SK-N-SH treated with all-trans-retinoic acid at 6 μM for 48 hours (cell line): ENCODE results near the gene LARGE1.

Source experiments
- ATAC-seq: fragments of 200-7000 bp; cut with Tn5 transposase; 3 replicates; pipeline ENCODE4 v1.9.1; 2020; ENCODE audit warnings: mild to moderate bottlenecking, moderate library complexity
- BACH2 ChIP-seq: fragments of 250-450 bp; sonication (Bioruptor Pico); IDR thresholded peaks from 2 replicates; pipeline ENCODE4 v1.9.0; 2021; ENCODE audit warnings: mild to moderate bottlenecking, borderline replicate concordance
- CREB5 ChIP-seq: fragments of 250-450 bp; sonication (Bioruptor Pico); IDR thresholded peaks from 2 replicates; pipeline ENCODE4 v1.5.1; 2020; ENCODE audit warnings: low read depth, mild to moderate bottlenecking, moderate library complexity
- CSDC2 ChIP-seq: fragments of 250-450 bp; sonication (Bioruptor Pico); IDR thresholded peaks from 2 replicates; pipeline ENCODE4 v1.5.0; 2020; ENCODE audit warnings: mild to moderate bottlenecking, moderate library complexity
- CSRNP3 ChIP-seq: fragments of 250-450 bp; sonication (Bioruptor Pico); IDR thresholded peaks from 2 replicates; pipeline ENCODE4 v1.5.1; 2021; ENCODE audit warnings: mild to moderate bottlenecking, moderate library complexity
- ESRRG ChIP-seq: fragments of 250-450 bp; sonication (Bioruptor Pico); IDR thresholded peaks from 2 replicates; pipeline ENCODE4 v1.6.1; 2021; ENCODE audit warnings: mild to moderate bottlenecking
- GLIS3 ChIP-seq: fragments of 250-450 bp; sonication (Bioruptor Pico); IDR thresholded peaks from 2 replicates; pipeline ENCODE4 v1.5.0; 2020; ENCODE audit warnings: mild to moderate bottlenecking, moderate library complexity
- ISL1 ChIP-seq: fragments of 250-450 bp; sonication (Bioruptor Pico); IDR thresholded peaks from 2 replicates; pipeline ENCODE4 v2.1.2; 2022; ENCODE audit warnings: mild to moderate bottlenecking, moderate library complexity
- PATZ1 ChIP-seq: fragments of 250-450 bp; sonication (Bioruptor Pico); IDR thresholded peaks from 2 replicates; pipeline ENCODE4 v1.8.0; 2020; ENCODE audit warnings: mild to moderate bottlenecking, moderate library complexity, borderline replicate concordance
- POU6F1 ChIP-seq: fragments of 250-450 bp; sonication (Bioruptor Pico); IDR thresholded peaks from 2 replicates; pipeline ENCODE4 v1.8.0; 2021; ENCODE audit warnings: low read depth, mild to moderate bottlenecking, moderate library complexity, borderline replicate concordance
- PPARA ChIP-seq: fragments of 250-450 bp; sonication (Bioruptor Pico); IDR thresholded peaks from 2 replicates; pipeline ENCODE4 v1.5.0; 2020; ENCODE audit warnings: mild to moderate bottlenecking, borderline replicate concordance
- RARB ChIP-seq: fragments of 250-450 bp; sonication (Bioruptor Pico); IDR thresholded peaks from 2 replicates; pipeline ENCODE4 v1.8.0; 2021; ENCODE audit warnings: mild to moderate bottlenecking, moderate library complexity
- TCF4 ChIP-seq: fragments of 250-450 bp; sonication (Bioruptor Pico); IDR thresholded peaks from 2 replicates; pipeline ENCODE4 v1.8.0; 2021; ENCODE audit warnings: mild to moderate bottlenecking, moderate library complexity, borderline replicate concordance
- TOX ChIP-seq: fragments of 250-450 bp; sonication (Bioruptor Pico); IDR thresholded peaks from 2 replicates; pipeline ENCODE4 v1.8.0; 2021; ENCODE audit warnings: mild to moderate bottlenecking, moderate library complexity, borderline replicate concordance
- TSHZ2 ChIP-seq: fragments of 250-450 bp; sonication (Bioruptor Pico); IDR thresholded peaks from 2 replicates; pipeline ENCODE4 v1.5.0; 2020; ENCODE audit warnings: mild to moderate bottlenecking, moderate library complexity
- ZFP3 ChIP-seq: fragments of 250-450 bp; sonication (Bioruptor Pico); IDR thresholded peaks from 2 replicates; pipeline ENCODE4 v1.5.0; 2020; ENCODE audit warnings: mild to moderate bottlenecking, moderate library complexity
- ZFP30 ChIP-seq: fragments of 450-650 bp; formaldehyde crosslinking; IDR thresholded peaks from 2 replicates; pipeline ENCODE4 v1.5.0; 2022; ENCODE audit warnings: mild to moderate bottlenecking, moderate library complexity
- ZNF565 ChIP-seq: fragments of 450-650 bp; formaldehyde crosslinking; conservative IDR thresholded peaks from 2 replicates; pipeline ENCODE4 v1.5.0; 2020; ENCODE audit warnings: low read depth, mild to moderate bottlenecking, moderate library complexity
- ZNF8 ChIP-seq: fragments of 450-650 bp; formaldehyde crosslinking; IDR thresholded peaks from 2 replicates; pipeline ENCODE4 v1.5.0; 2020; ENCODE audit warnings: mild to moderate bottlenecking, moderate library complexity

Gene LARGE1

GRCh38 chr22:33577862-33578411, 342.3 kb downstream of the LARGE1 start:
- TF ChIP-seq POU6F1 (CRISPR knock-in tag) = no peak
- TF ChIP-seq CSRNP3 (CRISPR knock-in tag) = no peak
- TF ChIP-seq PPARA (CRISPR knock-in tag) = no peak
- TF ChIP-seq TCF4 = no peak
- TF ChIP-seq ZNF8 = no peak
- no peak for TF ChIP-seq ZFP30 (CRISPR knock-in tag)
- TF ChIP-seq CREB5 = no peak
- no peak for TF ChIP-seq TSHZ2 (CRISPR knock-in tag)
- no peak for TF ChIP-seq TOX
- TF ChIP-seq ESRRG (CRISPR knock-in tag) = no peak
- TF ChIP-seq ZNF565 = no peak
- TF ChIP-seq PATZ1 = no peak
- no peak for TF ChIP-seq CSDC2 (CRISPR knock-in tag)
- no peak for ATAC-seq

GRCh38 chr22:33576205-33576604, 344.1 kb downstream of the LARGE1 start:
- TF ChIP-seq GLIS3 (no peak), TOX (no peak), RARB (no peak), ZNF8 (no peak), ZNF565 (no peak), ISL1 (CRISPR knock-in tag) (no peak), ZFP3 (CRISPR knock-in tag) (no peak)
- ATAC-seq = no peak

GRCh38 chr22:33575771-33576170, 344.5 kb downstream of the LARGE1 start:
- no peak for ATAC-seq
- TF ChIP-seq CREB5 (no peak), PATZ1 (no peak), CSDC2 (CRISPR knock-in tag) (no peak), BACH2 (CRISPR knock-in tag) (no peak), ZNF565 (no peak)
